IPS-15b (cell line): ENCODE measurements around the gene ADORA2B.
A peak's percentile ranks its signal among the peaks of the same experiment; 100 is the strongest.

Experiments
- H3K27me3 ChIP-seq: one replicate; pipeline ENCODE4 v1.6.1; 2013; ENCODE audit warnings: low read length; ENCODE audit not compliant: control insufficient read depth, insufficient read depth
- H3K36me3 ChIP-seq: one replicate; pipeline ENCODE4 v1.6.1; 2013; ENCODE audit warnings: low read length; ENCODE audit not compliant: control insufficient read depth, insufficient read depth
- H3K4me1 ChIP-seq: one replicate; pipeline ENCODE4 v1.6.1; 2013; ENCODE audit warnings: mild to moderate bottlenecking, low read length; ENCODE audit not compliant: control insufficient read depth, insufficient read depth
- H3K4me3 ChIP-seq: one replicate; pipeline ENCODE4 v1.5.1; 2013; ENCODE audit warnings: low read depth, low read length
- H3K9ac ChIP-seq: one replicate; pipeline ENCODE4 v1.6.1; 2013; ENCODE audit warnings: low read depth, mild to moderate bottlenecking, low read length
- H3K9me3 ChIP-seq: one replicate; pipeline ENCODE4 v1.6.1; 2013; ENCODE audit warnings: mild to moderate bottlenecking, low read length; ENCODE audit not compliant: control insufficient read depth, insufficient read depth

ADORA2B gene

GRCh38 chr17:15999974-16000827 is 55.3 kb downstream of the ADORA2B start:
- peak overlapping the region; percentile 82 for H3K9ac ChIP-seq
- peak overlapping the region; percentile 87 for H3K4me3 ChIP-seq
- H3K27me3 ChIP-seq = no peaks in the 10 kb centered on the region
- H3K4me1 ChIP-seq = peaks cover 6% of the 10 kb centered on the region
- H3K36me3 ChIP-seq = peaks cover 27% of the 10 kb centered on the region
- no peaks in the 10 kb centered on the region for H3K9me3 ChIP-seq

- H3K9ac ChIP-seq = no peak overlapping the region
These were observed 56.4 kb downstream of the ADORA2B start for GRCh38 chr17:16001226-16001897.

GRCh38 chr17:16002708-16003260 is 57.9 kb downstream of the ADORA2B start:
- peaks cover 32% of the 10 kb centered on the region for H3K36me3 ChIP-seq
- H3K27me3 ChIP-seq = no peaks in the 10 kb centered on the region
- H3K4me1 ChIP-seq = peaks cover 6% of the 10 kb centered on the region
- no peaks in the 10 kb centered on the region for H3K9me3 ChIP-seq
- H3K9ac ChIP-seq = no peak overlapping the region
- H3K4me3 ChIP-seq = no peak overlapping the region

More at GRCh38 chr17:16001226-16001897, 56.4 kb downstream of the ADORA2B start:
- Histone ChIP-seq H3K27me3 (no peaks in the 10 kb centered on the region), H3K36me3 (peaks cover 32% of the 10 kb centered on the region), H3K4me1 (peaks cover 6% of the 10 kb centered on the region), H3K4me3 (peak overlapping the region; percentile 87), H3K9me3 (no peaks in the 10 kb centered on the region)

- peaks cover 32% of the 10 kb centered on the region for H3K36me3 ChIP-seq
These were observed 58.9 kb downstream of the ADORA2B start for GRCh38 chr17:16003841-16004240.

GRCh38 chr17:16005636-16006035 is 60.7 kb downstream of the ADORA2B start:
- Histone ChIP-seq H3K36me3 (peaks cover 32% of the 10 kb centered on the region), H3K4me1 (peaks cover 6% of the 10 kb centered on the region), H3K9me3 (no peaks in the 10 kb centered on the region), H3K27me3 (no peaks in the 10 kb centered on the region), H3K4me3 (no peak overlapping the region), H3K9ac (no peak overlapping the region)

More at GRCh38 chr17:16003841-16004240, 58.9 kb downstream of the ADORA2B start:
- Histone ChIP-seq H3K4me3 (no peak overlapping the region), H3K4me1 (peaks cover 6% of the 10 kb centered on the region), H3K27me3 (no peaks in the 10 kb centered on the region), H3K9ac (no peak overlapping the region), H3K9me3 (no peaks in the 10 kb centered on the region)

GRCh38 chr17:16007439-16007838 is 62.5 kb downstream of the ADORA2B start:
- peaks cover 29% of the 10 kb centered on the region for H3K36me3 ChIP-seq
- H3K4me3 ChIP-seq = no peak overlapping the region
- no peaks in the 10 kb centered on the region for H3K4me1 ChIP-seq
- no peaks in the 10 kb centered on the region for H3K9me3 ChIP-seq
- no peak overlapping the region for H3K9ac ChIP-seq
- H3K27me3 ChIP-seq = no peaks in the 10 kb centered on the region

GRCh38 chr17:16013943-16014407 is 69.0 kb downstream of the ADORA2B start:
- H3K27me3 ChIP-seq = no peaks in the 10 kb centered on the region
- no peak overlapping the region for H3K4me3 ChIP-seq
- H3K36me3 ChIP-seq = no peaks in the 10 kb centered on the region
- no peaks in the 10 kb centered on the region for H3K9me3 ChIP-seq
- no peak overlapping the region for H3K9ac ChIP-seq
- H3K4me1 ChIP-seq = no peaks in the 10 kb centered on the region

- Histone ChIP-seq H3K4me3 (no peak overlapping the region), H3K27me3 (no peaks in the 10 kb centered on the region), H3K4me1 (no peaks in the 10 kb centered on the region), H3K9me3 (no peaks in the 10 kb centered on the region), H3K36me3 (peaks cover 2% of the 10 kb centered on the region), H3K9ac (no peak overlapping the region)
These were observed 74.4 kb downstream of the ADORA2B start for GRCh38 chr17:16019347-16019746.

- Histone ChIP-seq H3K27me3 (no peaks in the 10 kb centered on the region), H3K4me1 (no peaks in the 10 kb centered on the region), H3K4me3 (no peak overlapping the region), H3K9ac (no peak overlapping the region), H3K36me3 (peaks cover 24% of the 10 kb centered on the region), H3K9me3 (no peaks in the 10 kb centered on the region)
These were observed 79.0 kb downstream of the ADORA2B start for GRCh38 chr17:16023881-16024280.

GRCh38 chr17:16025202-16025601 is 80.3 kb downstream of the ADORA2B start:
- Histone ChIP-seq H3K9ac (no peak overlapping the region), H3K27me3 (no peaks in the 10 kb centered on the region), H3K4me1 (no peaks in the 10 kb centered on the region), H3K36me3 (peaks cover 24% of the 10 kb centered on the region), H3K9me3 (no peaks in the 10 kb centered on the region), H3K4me3 (no peak overlapping the region)
